SK-N-MC (cell line): ENCODE measurements around the gene SHISA3.

Experiments used
- DNase-seq: peaks from one replicate; pipeline ENCODE4 v3.0.0-alpha.2; 2011; ENCODE audit warnings: low read depth, low spot score
- H3K27ac ChIP-seq: fragments of 200-600 bp; sonication (generic); 2 replicates; pipeline ENCODE4 v1.5.1; 2016; ENCODE audit warnings: mixed run types
- H3K36me3 ChIP-seq: fragments of 200-600 bp; sonication (generic); 2 replicates; pipeline ENCODE4 v1.6.1; 2017; ENCODE audit warnings: antibody characterized with exemption, low read length, mixed read lengths; ENCODE audit not compliant: insufficient read depth
- H3K4me3 ChIP-seq: fragments of 200-600 bp; sonication (generic); 2 replicates; pipeline ENCODE4 v1.5.1; 2016
- H3K9ac ChIP-seq: fragments of 200-600 bp; sonication (generic); 2 replicates; pipeline ENCODE4 v1.8.0; 2017; ENCODE audit warnings: mixed run types, mixed read lengths; ENCODE audit not compliant: insufficient read length
- H3K9me3 ChIP-seq: fragments of 200-600 bp; sonication (generic); 2 replicates; pipeline ENCODE4 v1.6.1; 2017; ENCODE audit warnings: low read depth, mild to moderate bottlenecking, antibody characterized with exemption, low read length, moderate library complexity, mixed read lengths
- EZH2 ChIP-seq: fragments of 200-600 bp; sonication (generic); IDR thresholded peaks from one replicate; pipeline ENCODE4 v1.6.1; 2017; ENCODE audit warnings: antibody characterized with exemption
- FOXP2 ChIP-seq: optimal IDR thresholded peaks from 2 replicates; pipeline ENCODE3; 2011; ENCODE audit warnings: mild to moderate bottlenecking, moderate library complexity; ENCODE audit not compliant: insufficient read depth; ENCODE audit errors: extremely low read length, control extremely low read depth
- POLR2AphosphoS5 ChIP-seq: IDR thresholded peaks from 2 replicates; pipeline ENCODE4 v1.6.1; 2012; ENCODE audit warnings: mild to moderate bottlenecking, low read depth, low read length, borderline replicate concordance

SHISA3 gene

DNA sequence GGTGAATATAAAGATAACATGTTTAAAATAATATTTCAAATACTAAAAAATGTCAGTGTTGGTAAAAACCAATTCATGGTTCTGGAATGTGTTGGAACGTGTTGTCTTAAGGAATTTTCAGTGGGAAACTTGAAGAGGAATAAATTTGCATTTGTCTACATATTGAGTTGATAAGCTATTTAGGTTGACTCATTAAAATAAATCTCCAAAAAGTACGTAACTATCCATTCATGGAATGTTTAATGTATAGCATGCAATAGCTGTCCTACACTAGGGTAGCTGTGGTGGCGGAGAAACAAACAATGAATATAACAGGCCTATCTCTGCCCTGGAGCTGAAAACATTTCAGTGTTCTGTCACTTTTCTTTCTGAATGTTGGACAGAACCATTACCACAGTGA lies 20.3 kb downstream of the SHISA3 start:
- TF ChIP-seq POLR2AphosphoS5 (no peak), EZH2 (no peak), FOXP2 (no peak)
- no peak overlapping the region for H3K4me3 ChIP-seq
- no peak overlapping the region for H3K27ac ChIP-seq
- no peak for DNase-seq
- H3K36me3 ChIP-seq = no peaks in the 10 kb centered on the region
- H3K9me3 ChIP-seq = no peaks in the 10 kb centered on the region
- H3K9ac ChIP-seq = no peak overlapping the region

- H3K4me3 ChIP-seq = no peak overlapping the region
- H3K9me3 ChIP-seq = no peaks in the 10 kb centered on the region
Measured at GRCh38 chr4:42420140-42420539, 22.9 kb downstream of the SHISA3 start.

GRCh38 chr4:42425146-42426065 lies 28.1 kb downstream of the SHISA3 start:
- TF ChIP-seq EZH2 (no peak), POLR2AphosphoS5 (no peak), FOXP2 (no peak)
- no peak overlapping the region for H3K27ac ChIP-seq
- no peak overlapping the region for H3K4me3 ChIP-seq
- H3K36me3 ChIP-seq = no peaks in the 10 kb centered on the region
- no peaks in the 10 kb centered on the region for H3K9me3 ChIP-seq
- DNase-seq = no peak
- no peak overlapping the region for H3K9ac ChIP-seq

More at GRCh38 chr4:42420140-42420539, 22.9 kb downstream of the SHISA3 start:
- Histone ChIP-seq H3K36me3 (no peaks in the 10 kb centered on the region), H3K27ac (no peak overlapping the region), H3K9ac (no peak overlapping the region)
- no peak for DNase-seq
- TF ChIP-seq FOXP2 = no peak
- TF ChIP-seq EZH2 = no peak
- no peak for TF ChIP-seq POLR2AphosphoS5

GRCh38 chr4:42428036-42428435 lies 30.7 kb downstream of the SHISA3 start:
- Histone ChIP-seq H3K36me3 (no peaks in the 10 kb centered on the region), H3K4me3 (no peak overlapping the region), H3K9me3 (no peaks in the 10 kb centered on the region), H3K9ac (no peak overlapping the region), H3K27ac (no peak overlapping the region)
- TF ChIP-seq FOXP2 = no peak
- no peak for TF ChIP-seq POLR2AphosphoS5
- DNase-seq = no peak

GRCh38 chr4:42436928-42437565 lies 39.8 kb downstream of the SHISA3 start:
- TF ChIP-seq POLR2AphosphoS5 (no peak), FOXP2 (no peak), EZH2 (no peak)
- Histone ChIP-seq H3K9ac (peak overlapping the region; percentile 38), H3K4me3 (peak overlapping the region; percentile 66), H3K36me3 (no peaks in the 10 kb centered on the region), H3K9me3 (no peaks in the 10 kb centered on the region), H3K27ac (peak overlapping the region; percentile 81; the same call in 1 of the 2 replicates)
- no peak for DNase-seq

GRCh38 chr4:42440083-42440482 lies 42.8 kb downstream of the SHISA3 start:
- no peak for TF ChIP-seq EZH2
- no peak for TF ChIP-seq POLR2AphosphoS5
- TF ChIP-seq FOXP2 = no peak
- H3K4me3 ChIP-seq = no peak overlapping the region

GRCh38 chr4:42442601-42443000 lies 45.3 kb downstream of the SHISA3 start:
- no peak for DNase-seq
- no peak for TF ChIP-seq FOXP2
- TF ChIP-seq POLR2AphosphoS5 = no peak
- TF ChIP-seq EZH2 = no peak
- H3K4me3 ChIP-seq = no peak overlapping the region

More at GRCh38 chr4:42440083-42440482, 42.8 kb downstream of the SHISA3 start:
- DNase-seq = no peak
- Histone ChIP-seq H3K9me3 (no peaks in the 10 kb centered on the region), H3K9ac (no peak overlapping the region), H3K36me3 (no peaks in the 10 kb centered on the region), H3K27ac (no peak overlapping the region)

GRCh38 chr4:42445038-42445437 lies 47.8 kb downstream of the SHISA3 start:
- no peak for DNase-seq
- H3K4me3 ChIP-seq = no peak overlapping the region
- TF ChIP-seq EZH2 (no peak), POLR2AphosphoS5 (no peak), FOXP2 (no peak)
- no peaks in the 10 kb centered on the region for H3K36me3 ChIP-seq
- no peak overlapping the region for H3K27ac ChIP-seq
- H3K9me3 ChIP-seq = no peaks in the 10 kb centered on the region
- no peak overlapping the region for H3K9ac ChIP-seq

More at GRCh38 chr4:42442601-42443000, 45.3 kb downstream of the SHISA3 start:
- Histone ChIP-seq H3K36me3 (no peaks in the 10 kb centered on the region), H3K9me3 (no peaks in the 10 kb centered on the region), H3K9ac (no peak overlapping the region), H3K27ac (no peak overlapping the region)
